CD4-positive, alpha-beta memory T cell (primary cell): ENCODE measurements around the gene CARD14. TPM values are rescaled to one million over a fixed set of nuclear protein-coding genes. Genes with fewer than 3 reads are reported as not detected.

ENCODE experiments used
- CTCF ChIA-PET: fragments of 350-600 bp; sonication (Branson Sonifier 250); formaldehyde crosslinking; loops from one replicate; lab custom pipeline; 2021; ENCODE audit warnings: inconsistent platforms; ENCODE audit not compliant: partially characterized antibody; lab: Charles Lee
- POLR2A ChIA-PET: fragments of 350-600 bp; sonication (Branson Sonifier 250); formaldehyde crosslinking; loops from one replicate; lab custom pipeline; 2021; ENCODE audit not compliant: partially characterized antibody; lab: Charles Lee
- DNase-seq, 5 donors: peaks; one replicate each; pipeline versions ENCODE4 v3.0.0 to v3.0.0-alpha.2; 2020 to 2022; ENCODE audit warnings: mixed read lengths in 1 of 5
- H3K27ac ChIP-seq: one replicate; pipeline ENCODE4 v1.7.0; 2013; ENCODE audit warnings: low read depth, low read length
- H3K27me3 ChIP-seq: 2 replicates; pipeline ENCODE4 v1.7.0; 2013; ENCODE audit warnings: mild to moderate bottlenecking, low read length, moderate library complexity; ENCODE audit not compliant: insufficient read depth
- H3K36me3 ChIP-seq: 2 replicates; pipeline ENCODE4 v1.7.0; 2013; ENCODE audit warnings: mild to moderate bottlenecking, low read length, moderate library complexity; ENCODE audit not compliant: insufficient read depth
- H3K4me1 ChIP-seq: 2 replicates; pipeline ENCODE4 v1.7.0; 2013; ENCODE audit warnings: mild to moderate bottlenecking, low read length, moderate library complexity; ENCODE audit not compliant: insufficient read depth
- H3K4me3 ChIP-seq, 2 donors: one replicate each; pipeline ENCODE4 v1.7.0; 2013; ENCODE audit warnings: low read length in 2 of 2, mild to moderate bottlenecking in 1 of 2
- H3K9me3 ChIP-seq, 2 donors: one replicate each; pipeline ENCODE4 v1.7.0; 2013; ENCODE audit warnings: low read length in 2 of 2, control low read depth in 1 of 2; ENCODE audit not compliant: control insufficient read depth in 1 of 2
- H3K27ac Mint-ChIP-seq, 7 donors: one replicate each; pipeline ENCODE4 v1.8.0; 2020 to 2021; ENCODE audit warnings: mixed read lengths in 7 of 7, mild to moderate bottlenecking in 6 of 7, inconsistent platforms in 3 of 7, moderate library complexity in 3 of 7
- H3K27me3 Mint-ChIP-seq, 2 donors: one replicate each; pipeline ENCODE4 v1.8.0; 2020 to 2021; ENCODE audit warnings: mixed read lengths in 2 of 2
- H3K36me3 Mint-ChIP-seq, 2 donors: one replicate each; pipeline ENCODE4 v1.8.0; 2020 to 2021; ENCODE audit warnings: mixed read lengths in 2 of 2, inconsistent platforms in 1 of 2, mild to moderate bottlenecking in 1 of 2
- H3K4me1 Mint-ChIP-seq, 4 donors: one replicate each; pipeline ENCODE4 v1.8.0; 2020 to 2021; ENCODE audit warnings: mixed read lengths in 4 of 4, mild to moderate bottlenecking in 1 of 4
- H3K4me3 Mint-ChIP-seq, 8 donors: one replicate each; pipeline ENCODE4 v1.8.0; 2020 to 2021; ENCODE audit warnings: mixed read lengths in 8 of 8, mild to moderate bottlenecking in 7 of 8, moderate library complexity in 6 of 8, inconsistent platforms in 3 of 8
- H3K9me3 Mint-ChIP-seq, 8 donors: one replicate each; pipeline ENCODE4 v1.8.0; 2020 to 2021; ENCODE audit warnings: mixed read lengths in 8 of 8, mild to moderate bottlenecking in 5 of 8, inconsistent platforms in 3 of 8, moderate library complexity in 1 of 8
- intact Hi-C: fragments of 100-400 bp; cut with micrococcal nuclease; formaldehyde crosslinking; loops from one replicate; pipeline ENCODE4 v1.15.1; 2023
- polyA plus RNA-seq, 2 donors: library from polyadenylated mRNA; unstranded; fragments of 300-500 nt; fragmentation: Illumina TruSeq; gene quantifications; one replicate each; pipeline ENCODE4 v1.2.3, GENCODE V29; 2021
- total RNA-seq, 2 experiments: library from RNA; stranded (reverse); gene quantifications; one replicate each; pipeline ENCODE4 v1.2.3, GENCODE V29; 2021

The CARD14 gene
- total and polyA plus RNA-seq, 4 experiments from 2014 or later = 0.07 to 0.09 TPM; not detected in 2

DNA sequence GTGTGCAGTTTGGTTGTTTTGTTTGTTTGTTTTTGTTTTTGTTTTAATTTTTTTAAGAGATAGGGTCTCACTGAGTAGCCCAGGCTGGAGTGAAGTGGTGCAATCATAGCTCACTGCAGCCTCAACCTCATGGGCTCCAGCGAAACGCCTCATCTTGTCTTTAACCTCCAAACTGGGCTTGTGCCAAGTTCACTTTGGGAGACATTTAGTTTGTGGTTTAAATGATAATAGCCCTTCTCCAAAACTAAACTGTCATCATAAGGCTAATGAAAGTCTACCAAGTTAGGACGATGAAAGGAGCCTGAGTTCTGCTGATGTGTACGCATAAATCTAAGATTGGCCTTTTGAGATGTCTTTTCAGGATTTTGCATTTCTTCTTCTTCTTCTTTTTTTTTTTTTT, 6.5 kb upstream of the CARD14 start:
- H3K27me3 ChIP-seq = no peaks in the 10 kb centered on the region
- POLR2A ChIA-PET = no interaction called here
- no peaks in the 10 kb centered on the region for H3K36me3 Mint-ChIP-seq
- H3K4me1 Mint-ChIP-seq = peaks cover 0 to 4% (median 0%) of the 10 kb centered on the region in 4 donors
- CTCF ChIA-PET = interaction anchor here (1.5 kb wide), 1 partner anchor 14 kb away, joined by 3 read pairs; no protein-coding TSS in a partner anchor
- H3K36me3 ChIP-seq = no peaks in the 10 kb centered on the region
- no peak overlapping the region for H3K4me3 Mint-ChIP-seq
- peaks cover 5 to 22% of the 10 kb centered on the region in 2 donors for H3K27me3 Mint-ChIP-seq
- H3K9me3 ChIP-seq = no peaks in the 10 kb centered on the region
- no peak overlapping the region for H3K27ac Mint-ChIP-seq
- no peak for DNase-seq
- intact Hi-C loops = no loop called here
- no peaks in the 10 kb centered on the region for H3K9me3 Mint-ChIP-seq
- H3K27ac ChIP-seq = no peak overlapping the region
- H3K4me3 ChIP-seq = no peak overlapping the region
- H3K4me1 ChIP-seq = no peaks in the 10 kb centered on the region

DNA sequence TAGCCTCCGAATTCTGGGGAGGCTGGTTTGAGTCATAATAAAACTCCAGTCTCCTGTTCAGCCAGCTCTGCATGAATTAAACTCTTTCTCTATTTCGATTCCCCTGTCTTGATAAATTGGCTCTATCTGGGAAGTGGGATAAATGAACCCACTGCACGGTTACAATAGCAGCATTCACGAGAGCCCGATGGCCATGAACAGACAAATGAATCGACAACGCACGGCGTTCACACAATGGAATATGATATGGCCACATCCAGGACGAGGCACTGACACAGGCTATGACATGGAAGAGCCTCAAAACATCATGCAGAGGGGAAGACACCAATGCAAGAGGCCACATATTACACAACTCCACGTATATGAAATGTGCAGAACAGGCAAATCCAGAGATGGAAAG, 5.6 kb upstream of the CARD14 start:
- no peaks in the 10 kb centered on the region for H3K4me1 ChIP-seq
- POLR2A ChIA-PET = no interaction called here
- intact Hi-C loops = no loop called here
- no peaks in the 10 kb centered on the region for H3K9me3 ChIP-seq
- no peak for DNase-seq
- H3K36me3 ChIP-seq = no peaks in the 10 kb centered on the region
- no peak overlapping the region for H3K4me3 ChIP-seq
- peaks cover 0 to 4% (median 0%) of the 10 kb centered on the region in 4 donors for H3K4me1 Mint-ChIP-seq
- H3K27ac Mint-ChIP-seq = peak overlapping the region in 1 of 7 donors; percentile 20
- no peaks in the 10 kb centered on the region for H3K27me3 ChIP-seq
- CTCF ChIA-PET = no interaction called here
- peaks cover 5 to 26% of the 10 kb centered on the region in 2 donors for H3K27me3 Mint-ChIP-seq
- no peak overlapping the region for H3K4me3 Mint-ChIP-seq
- H3K9me3 Mint-ChIP-seq = no peaks in the 10 kb centered on the region
- H3K36me3 Mint-ChIP-seq = no peaks in the 10 kb centered on the region
- H3K27ac ChIP-seq = no peak overlapping the region

DNA sequence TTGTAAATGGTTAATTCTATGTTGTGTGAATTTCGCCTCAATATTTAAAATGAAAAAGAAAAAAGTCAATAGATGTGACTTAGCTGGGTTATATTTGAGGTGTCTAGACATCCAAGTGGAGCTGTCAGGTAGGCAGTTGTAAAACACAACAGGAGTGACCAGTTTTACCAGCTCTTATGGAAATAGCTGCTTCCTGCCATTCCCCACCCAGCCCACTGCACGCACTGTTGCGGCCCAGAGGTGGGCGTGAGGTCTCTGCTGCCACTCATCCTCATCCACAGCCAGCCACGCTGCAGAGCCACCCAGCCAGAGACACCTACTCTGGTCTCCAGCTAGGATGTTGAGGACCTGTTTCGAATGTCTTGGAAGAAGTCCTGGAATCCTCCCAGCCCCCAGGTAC, 3.4 kb upstream of the CARD14 start:
- no peaks in the 10 kb centered on the region for H3K4me1 Mint-ChIP-seq

DNA sequence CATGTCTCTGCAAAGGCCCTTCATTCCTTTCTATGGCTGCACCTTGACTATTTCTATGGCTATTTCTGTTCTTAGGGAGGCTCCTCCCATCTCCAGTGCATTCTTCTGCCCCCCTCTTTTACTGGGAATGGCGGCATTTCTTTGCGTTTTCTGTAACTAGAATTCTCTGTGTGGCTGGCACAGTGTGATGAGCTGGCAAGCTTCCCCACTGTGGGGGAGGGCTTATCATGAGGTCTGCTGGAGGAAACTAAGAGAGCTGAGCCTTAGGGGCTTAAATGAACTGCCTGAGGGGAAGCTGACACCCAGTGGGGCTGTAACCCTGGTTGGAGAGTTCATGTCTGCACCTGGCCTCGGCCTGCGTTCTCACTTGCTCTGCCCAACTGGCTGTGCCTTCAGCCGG, 1.5 kb upstream of the CARD14 start:
- Histone ChIP-seq H3K4me1 (no peaks in the 10 kb centered on the region), H3K27me3 (no peaks in the 10 kb centered on the region), H3K27ac (no peak overlapping the region), H3K36me3 (no peaks in the 10 kb centered on the region), H3K9me3 (no peaks in the 10 kb centered on the region), H3K4me3 (no peak overlapping the region)
- intact Hi-C loops = no loop called here
- no peaks in the 10 kb centered on the region for H3K36me3 Mint-ChIP-seq
- H3K27ac Mint-ChIP-seq = peak overlapping the region in 1 of 7 donors; percentile 84
- no peaks in the 10 kb centered on the region for H3K4me1 Mint-ChIP-seq
- no peak overlapping the region for H3K4me3 Mint-ChIP-seq
- ChIA-PET CTCF (interaction anchor here (1.1 kb wide), 1 partner anchor 27 kb away, joined by 3 read pairs; no protein-coding TSS in a partner anchor), POLR2A (no interaction called here)
- peaks cover 4 to 16% of the 10 kb centered on the region in 2 donors for H3K27me3 Mint-ChIP-seq
- DNase-seq = no peak
- no peaks in the 10 kb centered on the region for H3K9me3 Mint-ChIP-seq

More for the DNA sequence above, 3.4 kb upstream of the CARD14 start:
- ChIA-PET POLR2A (no interaction called here), CTCF (no interaction called here)
- intact Hi-C loops = no loop called here
- Histone ChIP-seq H3K4me1 (no peaks in the 10 kb centered on the region), H3K27ac (no peak overlapping the region), H3K4me3 (no peak overlapping the region), H3K9me3 (no peaks in the 10 kb centered on the region), H3K27me3 (no peaks in the 10 kb centered on the region), H3K36me3 (no peaks in the 10 kb centered on the region)
- Mint-ChIP-seq H3K27me3 (peaks cover 4 to 18% of the 10 kb centered on the region in 2 donors), H3K9me3 (no peaks in the 10 kb centered on the region), H3K27ac (no peak overlapping the region), H3K36me3 (no peaks in the 10 kb centered on the region), H3K4me3 (no peak overlapping the region)
- no peak for DNase-seq

DNA sequence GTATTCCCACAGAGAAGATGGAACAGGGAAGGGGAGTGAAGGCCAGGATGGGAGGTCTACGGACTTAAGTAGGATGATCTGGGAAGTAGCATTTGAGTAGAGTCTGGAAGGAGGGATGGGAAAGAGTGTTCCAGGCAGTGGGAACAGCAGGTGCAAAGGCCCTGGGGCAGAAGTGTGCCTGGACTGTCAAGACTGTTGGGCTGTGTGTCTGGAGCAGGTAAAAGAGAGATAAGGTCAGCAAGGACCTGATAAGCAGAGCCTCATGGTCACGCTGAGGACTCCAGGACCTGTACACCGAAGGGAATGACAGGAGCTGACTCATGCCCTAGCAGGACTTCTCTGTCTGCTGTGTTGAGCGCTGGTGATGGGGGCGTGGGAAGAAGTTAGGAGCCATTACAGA, 723 bp upstream of the CARD14 start:
- no peak overlapping the region for H3K4me3 ChIP-seq
- no peaks in the 10 kb centered on the region for H3K27me3 ChIP-seq
- Mint-ChIP-seq H3K4me3 (no peak overlapping the region), H3K27ac (peak overlapping the region in 1 of 7 donors; percentile 8), H3K4me1 (no peaks in the 10 kb centered on the region), H3K36me3 (no peaks in the 10 kb centered on the region), H3K27me3 (peaks cover 4 to 15% of the 10 kb centered on the region in 2 donors), H3K9me3 (no peaks in the 10 kb centered on the region)
- no peak for DNase-seq
- no peak overlapping the region for H3K27ac ChIP-seq
- ChIA-PET CTCF (no interaction called here), POLR2A (no interaction called here)
- intact Hi-C loops = no loop called here
- H3K9me3 ChIP-seq = no peaks in the 10 kb centered on the region
- no peaks in the 10 kb centered on the region for H3K4me1 ChIP-seq
- no peaks in the 10 kb centered on the region for H3K36me3 ChIP-seq

DNA sequence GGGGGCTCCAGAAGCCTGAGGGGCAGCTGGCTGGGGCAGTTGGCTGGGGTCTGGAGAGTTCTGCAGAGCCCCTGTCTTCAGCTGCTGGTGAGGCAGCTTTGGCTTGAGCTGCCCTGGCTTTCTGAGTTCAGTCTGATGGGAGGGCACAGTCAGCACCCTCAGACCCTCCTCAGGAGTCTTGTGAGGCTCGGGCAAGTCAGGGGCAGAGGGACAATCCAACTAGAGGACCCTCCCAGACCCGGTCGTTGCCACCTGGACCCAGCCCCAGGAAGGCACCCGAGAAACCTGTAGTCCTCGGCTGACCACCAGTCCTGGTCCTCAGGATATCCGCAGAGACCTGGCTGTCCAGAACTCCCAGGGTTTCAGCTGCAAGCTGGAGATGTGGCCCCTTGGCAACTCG, 1.9 kb downstream of the CARD14 start:
- POLR2A ChIA-PET = no interaction called here
- intact Hi-C loops = no loop called here
- Mint-ChIP-seq H3K36me3 (no peaks in the 10 kb centered on the region), H3K27me3 (peaks cover 5 to 15% of the 10 kb centered on the region in 2 donors), H3K4me3 (no peak overlapping the region), H3K4me1 (no peaks in the 10 kb centered on the region), H3K27ac (no peak overlapping the region), H3K9me3 (no peaks in the 10 kb centered on the region)
- Histone ChIP-seq H3K27ac (no peak overlapping the region), H3K9me3 (no peaks in the 10 kb centered on the region), H3K4me1 (no peaks in the 10 kb centered on the region), H3K27me3 (no peaks in the 10 kb centered on the region), H3K36me3 (no peaks in the 10 kb centered on the region), H3K4me3 (no peak overlapping the region)
- DNase-seq = no peak
- CTCF ChIA-PET = interaction anchor here (1.4 kb wide), 1 partner anchor 11 kb away, joined by 3 read pairs; no protein-coding TSS in a partner anchor

DNA sequence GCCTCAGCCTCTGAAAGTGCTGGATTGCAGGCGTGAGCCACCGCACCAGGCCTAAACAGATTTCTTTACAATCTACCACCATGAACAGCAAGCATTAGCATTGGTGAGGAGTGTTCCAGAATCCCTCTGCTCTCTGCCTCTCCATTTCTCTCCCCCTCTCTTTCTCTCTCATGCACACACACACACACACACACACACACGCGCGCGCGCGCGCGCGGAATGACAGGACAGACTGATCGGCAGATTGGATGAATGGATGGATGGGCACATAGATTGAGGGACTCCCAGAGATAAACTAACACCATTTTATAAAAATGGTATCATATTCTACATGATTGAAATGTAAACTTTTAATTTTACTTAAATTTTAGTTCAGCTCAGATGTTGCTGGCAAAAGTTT, 3.3 kb downstream of the CARD14 start:
- H3K27ac ChIP-seq = no peak overlapping the region
- Mint-ChIP-seq H3K27me3 (peaks cover 5 to 13% of the 10 kb centered on the region in 2 donors), H3K36me3 (no peaks in the 10 kb centered on the region), H3K4me1 (no peaks in the 10 kb centered on the region), H3K9me3 (no peaks in the 10 kb centered on the region), H3K4me3 (no peak overlapping the region), H3K27ac (peak overlapping the region in 1 of 7 donors; percentile 22)
- intact Hi-C loops = no loop called here
- no peak overlapping the region for H3K4me3 ChIP-seq
- no peaks in the 10 kb centered on the region for H3K36me3 ChIP-seq
- CTCF ChIA-PET = no interaction called here
- POLR2A ChIA-PET = no interaction called here
- DNase-seq = no peak
- H3K4me1 ChIP-seq = no peaks in the 10 kb centered on the region
- H3K9me3 ChIP-seq = no peaks in the 10 kb centered on the region
- H3K27me3 ChIP-seq = no peaks in the 10 kb centered on the region

DNA sequence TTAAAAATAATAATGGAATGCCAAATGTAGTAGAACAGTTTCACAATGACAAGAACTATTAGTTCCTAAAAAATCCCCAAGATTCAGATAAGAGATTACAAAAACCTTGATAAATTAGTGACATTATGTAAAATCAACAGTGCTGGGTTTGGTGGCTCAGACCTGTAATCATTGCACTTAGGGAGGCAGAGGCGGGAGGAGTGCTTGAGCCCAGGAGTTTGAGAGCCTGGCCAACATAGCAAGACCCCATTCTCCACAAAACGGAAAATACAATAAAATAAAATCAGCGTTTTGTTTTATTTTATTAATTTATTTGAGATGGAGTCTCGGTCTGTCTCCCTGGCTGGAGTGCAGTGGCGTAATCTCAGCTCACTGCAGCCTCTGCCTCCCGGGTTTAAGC, 4.1 kb downstream of the CARD14 start:
- no peaks in the 10 kb centered on the region for H3K36me3 Mint-ChIP-seq
- intact Hi-C loops = no loop called here
- no peak overlapping the region for H3K4me3 Mint-ChIP-seq
- Histone ChIP-seq H3K4me3 (no peak overlapping the region), H3K27ac (no peak overlapping the region), H3K36me3 (no peaks in the 10 kb centered on the region), H3K4me1 (no peaks in the 10 kb centered on the region), H3K9me3 (no peaks in the 10 kb centered on the region), H3K27me3 (no peaks in the 10 kb centered on the region)
- no peaks in the 10 kb centered on the region for H3K4me1 Mint-ChIP-seq
- no peak overlapping the region for H3K27ac Mint-ChIP-seq
- CTCF ChIA-PET = no interaction called here
- DNase-seq = no peak
- no peaks in the 10 kb centered on the region for H3K9me3 Mint-ChIP-seq
- POLR2A ChIA-PET = no interaction called here
- H3K27me3 Mint-ChIP-seq = peaks cover 5 to 9% of the 10 kb centered on the region in 2 donors
